Activated CD4-positive, alpha-beta T cell treated with anti-CD3 and anti-CD28 coated beads for 4 hours (primary cell): ENCODE measurements around the gene VSTM1.
A peak's percentile ranks its signal among the peaks of the same experiment; 100 is the strongest.
"Not testable (repeated sequence)": the region's sequence is repeated elsewhere in the genome, so short reads cannot be mapped to it uniquely, and the experiment has no call there.

ENCODE experiments used
- DNase-seq, 2 donors: peaks; one replicate each; pipeline ENCODE4 v3.0.0-alpha.2; 2020

Gene VSTM1

DNA sequence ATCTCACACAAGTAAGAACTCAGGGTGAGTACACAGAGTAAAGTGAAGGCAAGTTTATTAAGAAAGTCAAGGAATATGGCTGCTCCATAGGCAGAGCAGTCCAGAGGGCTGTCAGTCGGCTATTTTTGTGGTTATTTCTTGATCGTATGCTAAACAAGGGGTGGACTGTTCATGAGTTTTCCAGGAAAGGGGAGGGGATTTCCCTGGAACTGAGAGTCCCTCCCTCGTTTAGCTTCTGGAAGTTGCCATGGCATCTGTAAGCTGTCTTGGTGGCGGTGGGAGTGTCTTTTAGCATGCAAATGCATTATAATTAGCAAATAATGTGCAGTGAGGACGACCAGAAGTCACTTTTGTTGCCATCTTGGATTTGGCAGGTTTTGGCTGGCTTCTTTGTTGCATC is 5.8 kb upstream of the VSTM1 start:
- DNase-seq: no peak

DNA sequence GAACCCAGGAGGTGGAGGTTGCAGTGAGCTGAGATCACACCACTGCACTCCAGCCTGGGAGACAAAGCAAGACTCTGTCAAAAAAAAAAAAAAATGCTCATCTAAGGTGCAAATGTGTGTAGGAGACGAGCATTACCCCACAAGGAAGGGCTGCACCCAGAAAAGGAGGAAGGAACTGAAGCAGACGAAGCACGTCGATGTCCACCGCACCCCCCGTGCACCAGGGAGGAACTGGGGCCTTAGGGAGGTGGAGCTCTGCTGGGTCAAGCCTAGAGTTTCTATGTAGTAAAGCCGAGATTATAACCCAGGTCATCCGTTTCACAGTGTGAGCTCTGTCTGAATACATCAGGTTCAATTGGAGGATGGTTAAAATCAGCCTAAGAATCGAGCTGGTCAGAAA is 1.1 kb downstream of the VSTM1 start:
- no peak for DNase-seq

DNA sequence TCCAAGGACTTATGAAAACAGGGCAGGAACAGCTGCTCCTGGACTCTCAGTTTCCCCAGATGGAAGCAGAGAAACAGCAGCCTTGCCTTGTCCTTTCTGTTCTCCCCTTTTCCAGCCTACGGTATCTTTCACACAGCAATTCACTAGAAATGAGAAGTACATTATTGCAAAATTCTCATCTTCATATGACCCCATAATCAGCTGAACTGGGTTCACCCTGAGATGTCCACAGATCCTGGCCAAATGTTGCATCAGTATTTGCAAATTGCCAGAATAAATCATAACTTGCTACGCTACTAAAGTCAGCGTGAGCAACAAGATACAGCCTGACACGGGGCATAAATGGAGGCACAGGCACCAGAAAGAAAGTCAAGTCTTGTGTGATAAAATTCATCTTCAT is 16.1 kb downstream of the VSTM1 start:
- no peak for DNase-seq

DNA sequence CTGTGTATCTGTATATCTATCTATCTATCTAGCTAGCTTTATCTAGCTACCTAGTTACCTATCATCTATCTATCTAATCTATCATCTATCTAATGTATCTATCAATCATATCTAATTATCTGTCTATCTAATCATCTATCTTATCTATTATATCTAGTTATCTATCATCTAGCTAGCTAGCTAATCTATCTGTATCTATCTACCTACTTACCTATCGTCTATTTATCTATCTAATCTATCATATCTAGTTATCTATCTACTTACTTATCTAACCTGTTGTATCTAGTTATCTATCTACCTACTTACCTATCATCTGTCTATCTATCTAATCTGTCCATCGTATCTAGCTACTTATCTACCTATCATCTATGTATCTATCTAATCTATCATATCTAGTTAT is 17.9 kb downstream of the VSTM1 start:
- DNase-seq: no peak

DNA sequence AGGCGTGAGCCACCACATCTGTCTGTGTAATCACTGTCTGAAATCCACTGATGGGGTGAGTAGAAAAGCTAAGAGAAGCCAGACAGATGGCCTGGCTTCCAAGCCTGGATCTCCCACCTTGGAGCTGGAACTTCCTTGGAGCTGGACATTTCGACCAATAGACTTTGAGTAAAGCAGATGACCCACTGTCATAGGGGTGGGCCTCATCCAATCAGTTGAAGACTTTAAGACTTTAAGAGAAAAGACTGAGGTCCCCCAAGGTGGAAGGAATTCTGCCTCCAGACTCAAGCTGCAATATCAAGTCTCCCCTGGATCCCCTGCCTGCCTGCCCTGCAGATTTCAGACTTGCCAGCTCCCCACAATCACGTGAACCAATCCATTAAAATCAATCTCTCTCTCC is 20.7 kb downstream of the VSTM1 start:
- DNase-seq: no peak

DNA sequence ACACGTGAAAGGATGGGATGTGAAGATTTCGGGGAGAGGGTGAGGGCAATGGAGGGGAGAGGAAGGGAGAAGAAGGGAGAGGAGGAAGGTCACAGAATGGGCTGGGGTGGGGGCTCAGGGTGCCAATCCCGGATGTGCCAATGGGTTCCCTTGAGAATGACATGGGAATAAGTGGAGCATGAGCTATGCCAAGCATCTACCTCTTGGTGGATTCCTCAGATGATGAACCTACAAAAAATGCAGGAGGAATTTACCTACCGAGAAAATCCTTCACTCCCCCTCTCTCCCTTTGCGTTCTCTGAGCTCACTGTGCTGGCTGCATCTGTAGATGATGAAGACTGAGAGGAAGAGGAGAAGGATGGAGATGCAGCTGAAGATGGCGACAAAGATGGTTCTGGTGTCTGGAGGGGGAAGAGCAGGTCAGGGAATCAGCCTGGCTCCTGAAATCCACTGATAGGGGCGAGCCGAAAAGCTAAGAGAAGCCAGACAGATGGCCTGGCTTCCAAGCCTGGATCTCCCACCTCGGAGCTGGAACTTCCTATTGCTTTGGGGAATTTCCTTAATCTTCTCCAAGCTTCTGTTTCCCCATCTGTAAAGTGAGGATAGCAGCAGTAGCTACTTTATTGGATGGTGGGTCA is 21.6 kb downstream of the VSTM1 start:
- DNase-seq: no peak

DNA sequence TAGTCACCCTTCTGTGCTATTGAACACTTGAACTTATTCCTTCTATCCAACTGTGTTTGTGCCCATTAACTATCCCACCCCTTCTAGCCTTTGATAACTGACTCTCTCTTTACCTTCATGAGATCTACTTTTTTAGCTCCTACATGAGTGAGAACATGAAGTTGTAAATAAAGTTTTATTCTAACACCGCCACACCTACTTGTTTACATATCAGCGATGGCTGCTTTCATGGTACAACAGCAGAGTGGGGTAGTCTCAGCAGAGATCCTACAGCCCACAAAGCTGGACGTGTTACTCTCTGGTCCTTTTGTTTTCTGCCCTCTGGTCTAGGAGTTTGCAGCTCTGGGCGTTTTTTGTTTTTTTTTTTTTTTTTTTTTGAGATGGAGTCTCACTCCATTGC is 23.7 kb downstream of the VSTM1 start:
- DNase-seq: no peak

DNA sequence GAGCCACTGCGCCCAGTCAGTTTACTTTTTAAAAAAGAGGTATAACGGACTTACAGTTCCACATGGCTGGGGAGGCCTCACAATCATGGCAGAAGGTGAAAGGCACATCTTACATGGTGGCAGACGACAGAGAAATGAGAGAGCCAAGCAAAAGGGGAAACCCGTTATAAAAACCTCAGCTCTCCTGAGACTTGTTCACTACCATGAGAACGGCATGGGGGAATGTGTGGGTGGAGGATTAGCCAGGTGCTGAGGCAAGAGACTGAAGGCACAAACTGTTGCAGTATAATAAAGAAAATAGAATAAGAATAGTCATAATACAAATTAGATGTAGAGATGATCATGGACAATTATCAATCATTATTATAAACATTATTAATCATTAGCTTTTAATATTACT is 27.2 kb downstream of the VSTM1 start:
- DNase-seq: not testable (repeated sequence)

DNA sequence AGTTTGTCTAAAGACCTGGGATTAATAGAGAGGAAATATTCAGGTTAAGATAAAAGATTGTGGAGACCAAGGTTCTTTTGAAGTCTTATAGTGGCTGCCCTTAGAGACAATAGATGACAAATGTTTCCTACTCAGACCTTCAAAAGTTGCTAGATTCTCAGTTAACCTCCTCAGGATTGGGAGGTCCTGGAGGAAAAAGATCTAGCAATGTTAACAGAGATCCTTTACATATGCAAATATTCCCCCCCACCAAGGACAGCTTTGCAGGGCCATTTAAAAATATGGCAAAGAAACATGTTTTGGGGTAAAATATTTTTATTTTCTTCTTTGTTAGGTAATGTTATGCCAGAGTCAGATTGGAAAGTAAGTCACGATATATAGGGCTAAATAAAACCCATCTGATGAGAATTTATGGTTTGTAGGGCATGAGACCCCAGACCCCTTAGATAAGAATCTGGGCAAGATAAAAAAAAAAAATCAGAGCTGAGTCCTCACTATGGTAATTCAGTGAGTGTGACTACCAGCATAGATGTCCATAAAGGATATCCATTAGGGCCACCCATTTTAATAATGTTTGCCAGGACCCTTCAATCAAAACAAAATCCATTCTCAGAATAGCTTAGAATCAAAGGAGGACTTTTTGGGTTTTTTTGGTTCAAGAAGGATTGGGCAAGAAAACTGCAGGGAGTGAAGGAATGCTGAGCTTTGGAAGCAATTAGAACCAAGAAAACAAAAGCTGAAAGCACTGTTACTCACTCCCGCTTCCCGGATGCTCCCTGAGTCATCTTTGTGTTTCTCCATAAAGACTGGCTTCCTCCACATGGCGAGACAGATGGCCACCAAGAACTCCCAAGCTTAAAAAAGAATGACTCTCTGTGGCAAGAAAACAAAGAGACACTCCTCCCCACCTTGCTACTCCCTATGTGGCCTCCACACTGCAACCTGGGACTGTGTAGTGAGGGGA is 28.2 kb downstream of the VSTM1 start:
- DNase-seq: no peak

DNA sequence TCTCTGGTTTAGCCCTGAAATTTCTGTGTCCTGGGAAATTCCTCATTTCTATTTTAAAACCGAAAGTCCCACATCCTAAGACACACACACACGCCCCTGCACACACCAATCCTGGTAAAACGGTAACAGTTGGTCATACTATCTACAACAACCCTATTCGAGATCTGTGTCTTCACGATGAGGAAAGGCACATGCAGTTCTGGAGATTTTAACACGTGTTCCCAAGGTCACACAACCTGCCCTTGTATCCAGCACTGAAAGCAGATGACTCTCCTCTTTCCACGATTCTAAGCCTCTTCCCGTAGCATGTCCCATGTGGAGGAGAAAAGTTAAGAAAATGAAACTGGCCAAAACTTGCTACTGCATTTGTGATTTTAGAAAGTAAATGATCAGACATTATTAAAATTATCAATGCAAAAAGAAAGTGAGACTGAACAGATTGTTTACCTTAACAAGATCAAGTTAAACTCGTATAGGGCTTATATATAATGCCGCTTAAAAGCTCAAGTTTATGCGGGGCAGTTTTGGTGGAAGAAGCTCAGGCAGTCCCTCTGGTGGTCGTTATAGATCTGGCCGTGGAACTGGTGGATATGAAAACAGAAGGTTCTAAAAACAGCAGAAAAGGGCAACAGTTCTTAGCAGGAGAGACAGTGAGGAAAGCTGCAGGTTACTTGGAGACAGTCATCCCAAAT is 32.7 kb downstream of the VSTM1 start:
- DNase-seq: no peak

DNA sequence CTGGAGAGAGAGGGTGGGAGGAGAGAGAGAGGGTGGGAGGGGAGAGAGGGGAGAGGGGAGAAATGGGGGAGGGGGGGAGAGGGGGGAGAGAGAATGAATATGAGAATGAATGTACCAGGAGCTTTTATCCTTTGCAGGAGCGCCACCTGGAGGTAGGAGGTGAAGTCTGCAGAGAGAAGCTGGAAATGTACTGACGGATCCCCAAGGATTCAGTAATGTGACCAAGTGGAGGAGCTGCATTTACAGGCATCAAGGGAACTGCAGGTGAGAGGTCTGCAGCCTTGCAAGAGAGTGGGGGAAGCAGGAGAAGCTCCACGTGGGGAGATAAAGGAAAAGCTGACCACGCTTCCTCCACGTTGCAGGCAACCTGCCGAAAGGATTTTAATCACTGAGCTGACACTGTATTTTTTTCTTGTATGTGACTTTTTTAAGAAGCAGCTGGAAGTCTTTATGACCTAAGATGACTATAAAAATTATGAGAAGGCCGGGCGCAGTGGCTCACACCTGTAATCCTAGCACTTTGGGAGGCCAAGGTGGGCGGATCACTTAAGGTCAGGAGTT is 33.7 kb downstream of the VSTM1 start:
- DNase-seq: peak; percentile 37 to 44

DNA sequence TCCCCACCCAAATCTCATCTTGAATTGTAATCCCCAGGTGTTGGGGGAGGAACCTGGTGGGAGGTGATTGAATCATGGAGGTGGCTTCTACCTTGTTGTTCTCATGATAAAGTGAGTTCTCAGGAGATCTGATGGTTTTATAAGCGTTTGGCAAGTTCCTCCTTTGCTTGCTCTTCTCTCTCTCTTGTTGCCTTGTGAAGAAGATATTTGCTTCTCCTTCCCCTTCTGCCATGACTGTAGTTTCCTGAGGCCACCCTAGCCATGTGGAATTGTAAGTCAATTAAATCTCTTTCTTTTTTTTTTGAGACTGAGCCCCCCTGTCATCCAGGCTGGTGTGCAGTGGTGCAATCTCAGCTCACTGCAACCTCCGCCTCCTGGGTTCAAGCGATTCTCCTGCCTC is 34.4 kb downstream of the VSTM1 start:
- DNase-seq: no peak

DNA sequence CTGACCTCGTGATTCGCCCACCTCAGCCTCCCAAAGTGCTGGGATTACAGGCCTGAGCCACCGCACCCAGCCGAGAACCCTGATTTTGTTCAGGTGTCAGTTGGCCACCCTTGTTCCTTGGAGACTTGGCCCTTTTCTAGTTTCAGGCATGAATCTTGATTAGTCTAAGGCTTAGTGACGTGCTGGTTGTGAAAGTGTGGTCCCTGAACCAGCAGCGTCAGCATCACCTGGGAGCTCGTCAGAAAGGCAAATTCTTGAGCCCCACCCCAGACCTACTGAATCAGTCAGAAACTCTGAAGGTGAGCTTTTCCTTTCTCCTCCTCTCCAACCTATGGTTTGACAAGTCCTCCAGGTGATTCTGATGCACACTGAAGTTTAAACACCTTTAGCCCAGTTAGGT is 37.0 kb downstream of the VSTM1 start:
- DNase-seq: no peak

DNA sequence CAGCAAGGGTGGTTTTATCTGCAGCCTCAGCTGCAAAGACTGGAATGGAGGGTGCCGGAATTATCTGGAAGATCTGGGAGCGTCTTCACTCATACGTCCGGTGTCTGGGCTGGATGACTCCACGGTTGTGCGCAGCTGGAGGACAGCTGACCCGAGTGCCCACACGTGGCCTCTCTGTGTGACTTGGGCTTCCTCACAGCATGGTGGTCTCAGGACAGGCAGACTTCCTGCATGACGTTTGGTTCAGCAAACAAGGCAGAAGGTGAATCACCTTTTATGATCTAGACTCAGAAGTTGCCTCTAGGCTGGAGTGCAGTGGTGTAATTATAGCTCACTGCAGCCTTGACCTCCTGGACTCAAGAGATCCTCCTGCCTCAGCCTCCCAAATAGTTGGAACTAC is 39.0 kb downstream of the VSTM1 start:
- no peak for DNase-seq

DNA sequence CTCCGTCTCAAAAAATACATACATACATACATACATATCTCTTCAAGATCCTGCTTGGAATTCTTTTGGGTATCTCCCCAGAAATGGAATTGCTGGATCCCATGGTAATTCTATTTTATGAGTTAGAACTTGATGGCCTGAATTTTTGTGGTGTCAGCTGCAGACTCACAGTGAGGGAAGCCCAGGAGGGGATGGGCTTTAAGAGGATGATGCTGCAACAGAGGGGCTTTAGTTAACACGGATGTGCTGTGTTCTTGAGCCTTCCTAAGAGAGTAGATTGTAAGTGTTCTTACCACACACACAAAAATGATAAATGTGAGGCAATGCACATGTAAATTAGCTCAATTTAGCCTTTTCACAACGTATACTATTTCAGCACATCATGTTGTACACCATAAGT is 40.5 kb downstream of the VSTM1 start:
- no peak for DNase-seq

DNA sequence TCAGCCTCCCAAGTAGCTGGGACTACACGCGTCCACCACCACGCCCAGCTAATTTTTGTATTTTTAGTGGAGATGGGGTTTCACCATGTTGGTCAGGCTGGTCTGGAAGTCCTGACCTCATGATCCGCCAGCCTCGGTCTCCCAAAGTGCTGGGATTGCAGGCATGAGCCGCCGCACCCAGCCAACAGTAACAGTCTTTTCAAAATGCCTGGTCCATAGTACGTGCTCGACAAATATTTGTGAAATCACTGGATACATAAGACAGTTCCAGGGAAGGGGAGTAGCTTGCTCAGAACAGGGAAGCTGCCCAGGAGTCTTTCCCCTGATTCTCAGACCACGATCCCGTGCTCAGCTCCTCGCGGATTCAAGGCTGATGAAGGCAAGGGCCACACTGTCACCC is 41.8 kb downstream of the VSTM1 start:
- DNase-seq: no peak

DNA sequence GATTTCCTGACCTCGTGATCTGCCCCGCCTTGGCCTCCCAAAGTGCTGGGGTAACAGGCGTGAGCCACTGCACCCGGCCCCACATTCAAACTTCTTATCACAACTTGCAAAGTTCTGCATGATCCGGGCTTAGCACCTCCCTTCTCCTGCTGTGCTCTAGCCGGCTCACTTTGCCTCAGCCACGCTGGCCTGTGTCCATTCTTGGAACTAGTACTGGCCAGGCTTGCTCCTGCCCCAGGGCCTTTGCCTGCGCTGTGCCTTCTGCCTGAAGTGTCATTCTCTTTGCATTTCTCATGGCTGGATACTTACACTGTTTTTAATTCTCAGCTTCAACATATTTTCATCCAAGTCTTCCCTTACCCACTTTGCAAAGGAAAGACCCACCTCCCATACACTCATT is 42.3 kb downstream of the VSTM1 start:
- DNase-seq: no peak

DNA sequence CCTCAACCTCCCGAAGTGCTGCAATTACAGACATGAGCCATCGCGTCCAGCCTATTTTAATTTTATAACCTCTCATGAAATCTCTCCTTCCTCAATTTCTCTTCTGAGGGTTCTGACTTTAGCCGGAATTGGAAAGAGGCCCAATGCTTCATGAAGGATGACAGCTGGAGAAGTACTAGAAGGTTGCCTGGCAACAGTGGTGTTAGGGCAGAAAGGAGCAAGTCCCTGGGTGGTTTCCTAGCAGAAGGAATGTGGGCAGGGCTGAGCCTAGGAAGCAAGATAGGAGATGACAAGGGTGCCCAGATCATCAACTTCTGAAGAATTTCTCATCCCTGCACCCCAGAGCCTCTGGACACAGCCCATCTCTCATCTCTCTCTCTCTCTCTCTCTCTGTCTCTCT is 46.4 kb downstream of the VSTM1 start:
- no peak for DNase-seq

DNA sequence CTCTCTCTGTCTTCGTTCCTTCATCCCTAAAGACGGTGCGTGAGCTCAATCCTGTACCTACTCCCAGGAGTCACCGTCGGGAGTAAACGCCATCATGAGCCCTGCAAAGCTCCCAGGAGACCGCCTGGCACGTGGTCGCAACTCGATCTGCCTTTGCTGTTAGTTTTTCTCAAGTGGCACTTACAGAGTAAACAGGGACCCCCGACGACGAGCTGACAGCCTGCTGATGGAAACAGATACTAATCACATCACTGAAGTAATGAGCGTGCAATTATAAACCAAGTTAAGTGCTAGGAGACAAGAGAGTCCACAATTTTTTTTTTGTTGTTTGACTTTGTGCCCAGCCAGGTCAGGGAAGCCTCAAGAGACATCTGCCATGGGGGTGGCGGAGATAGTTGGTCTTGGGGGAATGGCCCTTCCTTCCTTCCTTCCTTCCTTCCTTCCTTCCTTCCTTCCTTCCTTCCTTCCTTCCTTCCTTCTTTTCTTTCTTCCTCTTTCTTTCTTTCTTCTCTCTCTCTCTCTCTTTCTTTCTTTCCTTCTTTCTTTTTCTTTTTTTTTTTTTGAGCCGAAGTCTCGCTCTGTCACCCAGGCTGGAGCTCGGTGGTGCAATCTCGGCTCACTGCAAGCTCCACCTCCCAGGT is 48.7 kb downstream of the VSTM1 start:
- DNase-seq: no peak

DNA sequence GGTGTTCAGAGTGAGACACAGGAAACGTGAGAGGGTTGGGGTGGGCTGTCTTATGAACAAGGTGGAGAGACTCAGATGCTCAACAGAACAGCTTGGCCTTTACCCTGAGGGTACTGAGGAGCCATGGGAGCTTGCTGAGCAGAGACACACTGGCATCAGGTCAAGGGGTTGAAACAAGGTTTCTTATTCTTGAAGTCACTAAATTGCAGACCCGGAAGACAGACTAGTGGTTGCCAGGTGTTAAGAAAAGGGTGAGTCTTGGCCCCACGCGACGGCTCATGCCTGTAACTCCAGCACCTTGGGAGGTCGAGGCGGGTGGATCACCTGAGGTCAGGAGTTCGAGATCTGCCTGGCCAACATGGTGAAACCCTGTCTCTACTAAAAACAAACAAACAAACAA is 49.8 kb downstream of the VSTM1 start:
- DNase-seq: no peak

DNA sequence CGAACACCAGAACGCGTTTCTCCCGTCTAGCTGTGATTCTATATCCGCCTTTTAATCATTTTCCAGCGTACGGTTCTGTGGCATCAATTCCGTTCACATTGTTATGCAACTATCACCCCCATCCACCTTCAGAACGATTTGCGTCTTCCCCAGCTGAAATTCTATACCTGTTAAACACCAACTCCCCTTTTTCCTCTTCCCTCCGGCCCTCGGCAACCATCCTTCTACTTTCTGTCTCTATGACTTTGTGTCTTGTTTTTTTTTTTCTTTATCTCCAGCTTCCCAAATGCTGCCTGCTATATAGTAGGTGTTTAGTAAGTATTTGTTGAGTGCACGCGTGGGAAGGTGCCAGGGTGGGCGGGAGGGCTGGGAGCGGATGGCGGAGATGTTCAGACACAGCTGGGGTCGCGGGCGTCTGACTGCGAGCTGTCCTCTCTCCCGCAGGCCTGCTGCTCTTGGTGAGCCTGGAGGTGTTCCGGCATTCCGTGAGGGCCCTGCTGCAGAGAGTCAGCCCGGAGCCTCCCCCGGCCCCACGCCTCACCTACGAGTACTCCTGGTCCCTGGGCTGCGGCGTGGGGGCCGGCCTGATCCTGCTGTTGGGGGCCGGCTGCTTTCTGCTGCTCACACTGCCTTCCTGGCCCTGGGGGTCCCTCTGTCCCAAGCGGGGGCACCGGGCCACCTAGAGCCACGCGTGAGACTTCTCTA is 52.0 kb downstream of the VSTM1 start:
- no peak for DNase-seq

DNA sequence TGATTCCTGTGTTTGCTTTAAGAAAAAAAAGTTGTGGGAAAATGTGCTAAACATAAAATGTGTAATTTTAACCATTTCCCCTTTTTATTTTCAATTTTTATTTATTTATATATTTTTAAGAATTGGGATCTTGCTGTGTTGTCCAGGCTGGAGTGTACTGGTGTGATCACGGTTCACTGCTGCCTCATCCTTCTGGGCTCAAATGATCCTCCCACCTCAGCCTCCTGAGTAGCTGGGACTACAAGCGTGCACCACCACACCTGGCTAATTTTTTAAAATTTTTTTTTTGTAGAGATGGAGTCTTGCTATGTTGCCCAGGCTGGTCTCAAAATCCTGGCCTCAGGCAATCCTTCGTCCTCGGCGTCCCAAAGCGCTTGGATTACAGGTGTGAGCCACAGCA is 53.2 kb downstream of the VSTM1 start:
- no peak for DNase-seq
